Measurements from ENCODE around the gene SMS.

DNA sequence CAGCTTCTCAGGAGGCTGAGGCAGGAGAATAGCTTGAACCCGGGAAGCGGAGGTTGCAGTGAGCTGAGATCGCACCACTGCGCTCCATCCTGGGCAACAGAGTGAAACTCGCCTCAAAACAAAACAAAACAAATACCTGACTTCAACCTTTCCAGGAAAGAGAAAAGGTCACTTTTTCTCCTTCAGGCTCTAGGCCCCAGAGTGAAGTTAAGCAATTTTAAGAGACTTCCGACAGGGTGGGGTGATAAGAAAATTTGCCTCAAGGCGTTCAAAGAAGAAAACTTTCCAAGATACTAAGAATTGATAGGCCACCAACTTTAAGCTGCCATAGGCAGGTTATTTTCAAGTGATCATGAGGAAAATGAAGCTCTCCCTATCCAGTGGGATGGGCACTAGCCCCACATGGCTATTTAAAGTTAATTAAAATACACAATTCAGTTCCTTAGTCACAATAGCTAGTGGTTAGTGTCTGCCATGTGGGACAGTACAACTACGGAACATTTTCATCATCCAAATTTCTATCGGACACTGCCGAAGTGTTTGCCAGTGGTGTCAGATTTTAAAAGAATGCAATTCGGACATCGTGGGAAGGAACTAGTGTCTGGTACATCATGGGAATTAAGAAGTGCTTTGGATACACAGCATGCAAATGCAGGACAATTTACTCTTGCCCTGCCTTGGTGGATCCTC lies 33.0 kb downstream of the SMS start:
- TF ChIP-seq, protein P1, sequence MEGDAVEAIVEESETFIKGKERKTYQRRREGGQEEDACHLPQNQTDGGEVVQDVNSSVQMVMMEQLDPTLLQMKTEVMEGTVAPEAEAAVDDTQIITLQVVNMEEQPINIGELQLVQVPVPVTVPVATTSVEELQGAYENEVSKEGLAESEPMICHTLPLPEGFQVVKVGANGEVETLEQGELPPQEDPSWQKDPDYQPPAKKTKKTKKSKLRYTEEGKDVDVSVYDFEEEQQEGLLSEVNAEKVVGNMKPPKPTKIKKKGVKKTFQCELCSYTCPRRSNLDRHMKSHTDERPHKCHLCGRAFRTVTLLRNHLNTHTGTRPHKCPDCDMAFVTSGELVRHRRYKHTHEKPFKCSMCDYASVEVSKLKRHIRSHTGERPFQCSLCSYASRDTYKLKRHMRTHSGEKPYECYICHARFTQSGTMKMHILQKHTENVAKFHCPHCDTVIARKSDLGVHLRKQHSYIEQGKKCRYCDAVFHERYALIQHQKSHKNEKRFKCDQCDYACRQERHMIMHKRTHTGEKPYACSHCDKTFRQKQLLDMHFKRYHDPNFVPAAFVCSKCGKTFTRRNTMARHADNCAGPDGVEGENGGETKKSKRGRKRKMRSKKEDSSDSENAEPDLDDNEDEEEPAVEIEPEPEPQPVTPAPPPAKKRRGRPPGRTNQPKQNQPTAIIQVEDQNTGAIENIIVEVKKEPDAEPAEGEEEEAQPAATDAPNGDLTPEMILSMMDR (IDR thresholded peaks at IDR 0.05), result no peak
- TF ChIP-seq POLR2A (IDR thresholded peaks at IDR 0.05) (no peak), POLR2AphosphoS5 (IDR thresholded peaks at IDR 0.05) (no peak)

Data from transverse colon (tissue), 4 donors.